Upper lobe of left lung (tissue), 6 donors: ENCODE data around the gene MMP21. TPM values are rescaled to one million over a fixed set of nuclear protein-coding genes. Genes with fewer than 3 reads are reported as not detected.

Experiments
- ATAC-seq, 2 donors: fragments of 200-7000 bp; cut with Tn5 transposase; one replicate each; pipeline ENCODE4 v1.9.1; 2022; ENCODE audit warnings: mild to moderate bottlenecking in 2 of 2, moderate library complexity in 2 of 2; ENCODE audit not compliant: low FRiP score in 2 of 2
- DNase-seq, 2 donors: peaks; one replicate each; pipeline ENCODE4 v3.0.0-alpha.2; 2019 to 2020
- H3K27ac ChIP-seq, 4 donors: fragments of 200-600 bp; sonication (generic); one replicate each; pipeline ENCODE4 v1.5.1; 2016 to 2019
- H3K27me3 ChIP-seq, 4 donors: fragments of 200-600 bp; sonication (generic); one replicate each; pipeline ENCODE4 v1.5.1; 2017 to 2019
- H3K36me3 ChIP-seq, 4 donors: fragments of 200-600 bp; sonication (generic); one replicate each; pipeline ENCODE4 v1.5.1; 2016 to 2019
- H3K4me1 ChIP-seq, 4 donors: fragments of 200-600 bp; sonication (generic); one replicate each; pipeline ENCODE4 v1.5.1; 2018 to 2019
- H3K4me3 ChIP-seq, 4 donors: fragments of 200-600 bp; sonication (generic); one replicate each; pipeline ENCODE4 v1.5.1; 2017 to 2019; ENCODE audit warnings: mild to moderate bottlenecking in 2 of 4, moderate library complexity in 1 of 4
- H3K9me3 ChIP-seq, 4 donors: fragments of 200-600 bp; sonication (generic); one replicate each; pipeline ENCODE4 v1.5.1; 2018 to 2019
- EP300 ChIP-seq, 4 donors: sonication (generic); formaldehyde crosslinking; IDR thresholded peaks; one replicate each; pipeline ENCODE4 v1.5.1; 2017; ENCODE audit warnings: antibody characterized with exemption in 4 of 4, control low read depth in 2 of 4
- POLR2A ChIP-seq, 4 donors: fragments of 450-650 bp; IDR thresholded peaks; one replicate each; pipeline ENCODE4 v1.5.1; 2016 to 2017; ENCODE audit warnings: antibody characterized with exemption in 4 of 4, mild to moderate bottlenecking in 2 of 4
- POLR2AphosphoS5 ChIP-seq, 2 donors: sonication (generic); formaldehyde crosslinking; IDR thresholded peaks; one replicate each; pipeline ENCODE4 v1.5.1; 2017; ENCODE audit warnings: antibody characterized with exemption in 2 of 2
- WGBS, 2 donors: methylation state at CpG; one replicate each; pipeline ENCODE4 v1.1.5; 2017 to 2018; 5-methylcytosine and 5-hydroxymethylcytosine counted together
- total RNA-seq, 6 donors: library from RNA; depleted of rRNA in 4 of 6; stranded (reverse); fragments of >200 nt in 4 of 6; gene quantifications; one replicate each; pipeline versions ENCODE4 v1.1.0 to v1.2.1, GENCODE V29; 2016 to 2021
- TF ChIP-seq, protein P1 (sequence below), 6 experiments: fragments of 450-650 bp in 4 of 6; fragments of 200-600 bp in 2 of 6; sonication (generic) in 2 of 6; IDR thresholded peaks; one replicate each; pipeline ENCODE4 v1.5.1; 2016 to 2019; ENCODE audit warnings: antibody characterized with exemption in 6 of 6
- donor health status: DM: no; HTN: no; CAD: no; lungs with moderate emphysema.
- donor health status: DM: no; HTN: yes; CAD: no; lungs with severe emphysema.

The MMP21 gene
- total RNA-seq, 6 donors from 2014 or later = 0.13 to 3.1 (median 0.69) TPM; not detected in 1

DNA sequence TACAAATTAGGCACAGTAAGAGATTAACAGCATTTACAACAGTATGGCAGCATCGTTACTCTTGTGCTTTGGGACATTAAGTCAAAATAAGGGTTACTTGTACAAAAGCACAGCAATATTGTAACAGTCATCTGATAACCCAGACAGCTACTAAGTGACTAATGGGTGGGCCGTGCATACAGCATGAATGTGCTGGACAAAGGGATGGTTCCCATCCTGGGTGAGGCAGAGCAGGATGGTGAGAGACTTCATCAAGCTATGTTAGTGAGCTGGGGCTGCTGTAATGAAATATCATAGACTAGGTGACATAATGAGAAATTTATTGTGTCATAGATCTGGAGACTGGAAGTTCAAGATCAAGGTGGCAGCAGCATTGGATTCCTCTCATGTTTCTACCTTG is 30.7 kb downstream of the MMP21 start:
- DNase-seq (no peak), ATAC-seq (no peak)
- Histone ChIP-seq H3K27me3 (no peaks in the 10 kb centered on the region), H3K9me3 (no peaks in the 10 kb centered on the region), H3K27ac (no peak overlapping the region), H3K4me3 (no peak overlapping the region), H3K36me3 (peaks cover 30 to 99% (median 93%) of the 10 kb centered on the region in 4 donors), H3K4me1 (no peaks in the 10 kb centered on the region)
- WGBS, 2 donors = 100% methylated on average over 2 of the region's 2 CpGs
- TF ChIP-seq EP300 (IDR thresholded peaks at IDR 0.05) (no peak), POLR2AphosphoS5 (IDR thresholded peaks at IDR 0.05) (no peak), POLR2A (IDR thresholded peaks at IDR 0.05) (no peak)
- TF ChIP-seq, protein P1, sequence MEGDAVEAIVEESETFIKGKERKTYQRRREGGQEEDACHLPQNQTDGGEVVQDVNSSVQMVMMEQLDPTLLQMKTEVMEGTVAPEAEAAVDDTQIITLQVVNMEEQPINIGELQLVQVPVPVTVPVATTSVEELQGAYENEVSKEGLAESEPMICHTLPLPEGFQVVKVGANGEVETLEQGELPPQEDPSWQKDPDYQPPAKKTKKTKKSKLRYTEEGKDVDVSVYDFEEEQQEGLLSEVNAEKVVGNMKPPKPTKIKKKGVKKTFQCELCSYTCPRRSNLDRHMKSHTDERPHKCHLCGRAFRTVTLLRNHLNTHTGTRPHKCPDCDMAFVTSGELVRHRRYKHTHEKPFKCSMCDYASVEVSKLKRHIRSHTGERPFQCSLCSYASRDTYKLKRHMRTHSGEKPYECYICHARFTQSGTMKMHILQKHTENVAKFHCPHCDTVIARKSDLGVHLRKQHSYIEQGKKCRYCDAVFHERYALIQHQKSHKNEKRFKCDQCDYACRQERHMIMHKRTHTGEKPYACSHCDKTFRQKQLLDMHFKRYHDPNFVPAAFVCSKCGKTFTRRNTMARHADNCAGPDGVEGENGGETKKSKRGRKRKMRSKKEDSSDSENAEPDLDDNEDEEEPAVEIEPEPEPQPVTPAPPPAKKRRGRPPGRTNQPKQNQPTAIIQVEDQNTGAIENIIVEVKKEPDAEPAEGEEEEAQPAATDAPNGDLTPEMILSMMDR (IDR thresholded peaks at IDR 0.05) = no peak

DNA sequence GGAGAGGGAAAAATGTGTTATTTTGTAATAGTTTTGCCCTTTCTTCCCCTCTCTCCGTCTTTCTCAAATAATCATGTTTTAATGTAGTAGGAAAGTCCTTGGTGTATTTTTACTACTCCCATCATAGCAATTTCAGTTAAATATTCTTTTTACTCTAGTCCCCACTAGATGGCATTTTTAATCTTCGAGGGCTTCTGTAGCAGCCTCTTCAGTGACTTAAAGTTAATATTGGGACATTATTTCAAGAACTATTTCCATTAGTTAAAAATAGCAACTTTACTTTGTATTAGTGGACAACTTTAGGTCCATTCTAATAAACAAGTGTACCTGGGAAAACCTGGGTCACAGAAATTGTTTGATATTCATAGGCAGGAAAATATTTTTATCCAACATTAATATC is 33.2 kb downstream of the MMP21 start:
- no peak for ATAC-seq
- TF ChIP-seq, protein P1 (IDR thresholded peaks at IDR 0.05) = no peak
- no peak for TF ChIP-seq EP300 (IDR thresholded peaks at IDR 0.05)
- no peak for TF ChIP-seq POLR2A (IDR thresholded peaks at IDR 0.05)
- no peak for TF ChIP-seq POLR2AphosphoS5 (IDR thresholded peaks at IDR 0.05)
- 56 to 59% methylated on average over 2 of the region's 2 CpGs for WGBS, 2 donors

DNA sequence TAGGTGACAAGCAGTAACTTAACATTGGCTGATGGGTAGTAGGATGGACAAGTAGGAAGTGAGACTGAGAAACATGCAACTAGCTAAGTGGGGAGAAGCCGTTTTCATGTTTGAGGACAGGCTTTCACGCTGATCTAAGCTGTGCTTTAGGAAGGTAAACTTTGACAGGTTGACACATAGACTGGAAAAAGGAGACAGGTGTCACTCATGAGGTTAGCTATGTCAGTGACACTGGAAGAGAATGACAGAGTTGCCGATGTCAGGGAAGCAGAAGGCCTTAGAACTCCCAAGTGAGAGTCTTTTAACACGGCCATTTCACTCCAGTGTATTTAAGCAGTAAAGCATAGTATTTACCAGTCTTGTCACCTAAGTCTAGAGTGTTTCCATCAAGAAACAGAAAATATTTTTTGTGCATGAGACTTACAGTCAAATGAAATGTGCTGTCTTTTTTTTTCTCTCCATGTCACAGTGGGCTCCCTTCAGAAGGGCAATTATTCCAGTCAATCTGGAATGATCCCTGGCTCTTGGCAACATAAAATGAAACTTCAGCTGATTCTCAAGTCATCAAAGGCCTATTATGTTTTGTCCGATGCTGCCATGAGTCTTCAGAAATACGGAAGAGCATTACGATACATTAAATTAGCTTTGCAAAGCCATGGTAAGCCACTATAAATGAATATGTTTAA is 35.5 kb downstream of the MMP21 start:
- 91 to 93% methylated on average over 7 of the region's 7 CpGs for WGBS, 2 donors
- Histone ChIP-seq H3K27me3 (no peaks in the 10 kb centered on the region), H3K27ac (no peak overlapping the region), H3K4me3 (no peak overlapping the region), H3K36me3 (peaks cover 37 to 100% (median 95%) of the 10 kb centered on the region in 4 donors), H3K9me3 (no peaks in the 10 kb centered on the region), H3K4me1 (no peaks in the 10 kb centered on the region)
- TF ChIP-seq POLR2A (IDR thresholded peaks at IDR 0.05) (no peak), POLR2AphosphoS5 (IDR thresholded peaks at IDR 0.05) (no peak), EP300 (IDR thresholded peaks at IDR 0.05) (no peak)
- TF ChIP-seq, protein P1 (IDR thresholded peaks at IDR 0.05) = no peak
- DNase-seq = no peak
- no peak for ATAC-seq

More for the DNA sequence above, 33.2 kb downstream of the MMP21 start:
- no peak for DNase-seq
- peaks cover 38 to 99% (median 94%) of the 10 kb centered on the region in 4 donors for H3K36me3 ChIP-seq
- H3K27me3 ChIP-seq = no peaks in the 10 kb centered on the region
- no peak overlapping the region for H3K4me3 ChIP-seq
- H3K4me1 ChIP-seq = no peaks in the 10 kb centered on the region
- no peaks in the 10 kb centered on the region for H3K9me3 ChIP-seq
- no peak overlapping the region for H3K27ac ChIP-seq

DNA sequence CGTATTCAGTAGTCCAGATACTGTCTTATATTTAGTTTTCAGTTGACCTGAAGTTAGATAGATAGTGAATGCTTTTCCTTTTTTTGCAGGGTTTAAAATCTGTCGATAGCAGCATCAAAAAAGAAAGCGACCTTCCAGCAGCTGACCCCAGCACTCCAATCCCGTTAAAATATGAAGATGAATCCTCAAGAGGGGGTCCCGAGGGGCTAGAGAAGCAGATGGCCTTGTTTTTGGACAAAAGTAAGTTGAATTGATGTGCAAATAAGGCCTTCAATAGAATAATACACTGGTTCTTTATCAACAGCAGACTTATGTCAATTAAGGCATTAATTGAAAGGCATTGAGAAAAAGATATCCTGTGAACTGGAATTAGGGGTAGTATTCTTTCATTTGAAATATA is 37.4 kb downstream of the MMP21 start:
- Histone ChIP-seq H3K27me3 (no peaks in the 10 kb centered on the region), H3K27ac (no peak overlapping the region), H3K4me3 (no peak overlapping the region), H3K9me3 (no peaks in the 10 kb centered on the region), H3K36me3 (peaks cover 48 to 100% (median 93%) of the 10 kb centered on the region in 4 donors), H3K4me1 (no peaks in the 10 kb centered on the region)
- ATAC-seq (no peak), DNase-seq (no peak)
- TF ChIP-seq POLR2A (IDR thresholded peaks at IDR 0.05) (no peak), POLR2AphosphoS5 (IDR thresholded peaks at IDR 0.05) (no peak), EP300 (IDR thresholded peaks at IDR 0.05) (no peak)
- TF ChIP-seq, protein P1 (IDR thresholded peaks at IDR 0.05) = no peak
- 91 to 92% methylated on average over 5 of the region's 5 CpGs for WGBS, 2 donors

DNA sequence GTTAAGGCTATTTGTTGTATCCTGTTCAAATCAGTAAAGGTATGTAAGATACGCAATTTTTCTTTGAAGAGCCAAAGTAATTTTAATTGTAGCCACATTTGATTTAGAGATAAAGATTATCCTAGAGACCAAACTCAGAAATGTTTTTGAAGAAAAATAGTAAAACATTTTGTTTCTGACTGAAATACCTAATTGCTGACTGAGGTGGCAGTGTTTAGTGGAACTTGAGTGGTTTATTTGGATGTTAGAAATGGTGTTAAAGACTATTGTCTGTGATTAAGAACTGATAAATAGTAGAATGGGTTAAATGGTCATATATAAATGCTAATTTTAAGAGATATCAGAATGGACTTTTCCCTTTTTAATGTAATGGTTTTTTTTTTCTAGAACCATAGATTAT is 40.8 kb downstream of the MMP21 start:
- H3K9me3 ChIP-seq = no peaks in the 10 kb centered on the region
- ATAC-seq (no peak), DNase-seq (no peak)
- no peaks in the 10 kb centered on the region for H3K27me3 ChIP-seq
- no peaks in the 10 kb centered on the region for H3K4me1 ChIP-seq
- no peak overlapping the region for H3K27ac ChIP-seq
- 96 to 100% methylated on average over 1 of the region's 1 CpG for WGBS, 2 donors
- no peak overlapping the region for H3K4me3 ChIP-seq
- H3K36me3 ChIP-seq = peaks cover 41 to 99% (median 92%) of the 10 kb centered on the region in 4 donors
- TF ChIP-seq POLR2A (IDR thresholded peaks at IDR 0.05) = no peak
- TF ChIP-seq POLR2AphosphoS5 (IDR thresholded peaks at IDR 0.05) = no peak
- TF ChIP-seq, protein P1 (IDR thresholded peaks at IDR 0.05) = no peak
- TF ChIP-seq EP300 (IDR thresholded peaks at IDR 0.05) = no peak
